Keratinocyte (primary cell): Measurements from ENCODE around the gene ADAMTS6. TPM values are rescaled to one million over a fixed set of nuclear protein-coding genes. Genes with fewer than 3 reads are reported as not detected.

Experiments
- DNase-seq: peaks from one replicate; pipeline ENCODE4 v3.0.0-alpha.2; 2011; ENCODE audit warnings: low read depth, missing footprints, low spot score
- FAIRE-seq: peaks from 2 replicates; lab custom pipeline; 2011; peaks lifted over from hg19 to GRCh38; lab: Jason Lieb, UNC
- H2AFZ ChIP-seq: 2 replicates; pipeline ENCODE4 v1.6.0; 2012; ENCODE audit warnings: low read length, control low read depth, inconsistent platforms; ENCODE audit not compliant: control insufficient read depth
- H3K27ac ChIP-seq: 2 replicates; pipeline ENCODE4 v1.5.1; 2011; ENCODE audit warnings: low read length; ENCODE audit not compliant: control insufficient read depth, insufficient read depth
- H3K27me3 ChIP-seq: 3 replicates; pipeline ENCODE4 v1.6.0; 2011; ENCODE audit warnings: low read length; ENCODE audit not compliant: control insufficient read depth, insufficient read depth; ENCODE audit errors: extremely low read depth
- H3K36me3 ChIP-seq, 2 experiments: 2 replicates in 1 of 2; 3 replicates in 1 of 2; pipeline ENCODE4 v1.5.1; 2011; ENCODE audit warnings: low read length in 2 of 2, mild to moderate bottlenecking in 1 of 2; ENCODE audit not compliant: control insufficient read depth in 2 of 2, insufficient read depth in 2 of 2; ENCODE audit errors: extremely low read depth in 1 of 2
- H3K4me1 ChIP-seq: 3 replicates; pipeline ENCODE4 v1.5.1; 2011; ENCODE audit warnings: low read length; ENCODE audit not compliant: control insufficient read depth, insufficient read depth; ENCODE audit errors: extremely low read depth
- H3K4me2 ChIP-seq: 3 replicates; pipeline ENCODE4 v1.6.0; 2011; ENCODE audit warnings: low read depth, low read length; ENCODE audit not compliant: control insufficient read depth, insufficient read depth; ENCODE audit errors: extremely low read depth
- H3K4me3 ChIP-seq, 3 experiments: fragments of 200-600 bp in 1 of 3; sonication (generic) in 1 of 3; 2 replicates in 2 of 3; 3 replicates in 1 of 3; pipeline ENCODE4 v1.5.1; 2011 to 2016; ENCODE audit warnings: low read length in 3 of 3, mild to moderate bottlenecking in 3 of 3, control low read depth in 2 of 3, inconsistent platforms in 1 of 3, low read depth in 1 of 3, mixed read lengths in 1 of 3, mixed run types in 1 of 3, moderate library complexity in 1 of 3; ENCODE audit not compliant: control insufficient read depth in 2 of 3, insufficient read depth in 2 of 3; ENCODE audit errors: extremely low read depth in 1 of 3
- H3K79me2 ChIP-seq: 2 replicates; pipeline ENCODE4 v1.6.0; 2012; ENCODE audit warnings: low read length; ENCODE audit not compliant: control insufficient read depth, insufficient read depth
- H3K9ac ChIP-seq: 3 replicates; pipeline ENCODE4 v1.6.0; 2011; ENCODE audit warnings: low read length; ENCODE audit not compliant: control insufficient read depth, insufficient read depth; ENCODE audit errors: extremely low read depth
- H3K9me1 ChIP-seq: 3 replicates; pipeline ENCODE4 v1.6.0; 2011; ENCODE audit warnings: low read length; ENCODE audit not compliant: control insufficient read depth, insufficient read depth; ENCODE audit errors: extremely low read depth
- H3K9me3 ChIP-seq: 2 replicates; pipeline ENCODE4 v1.5.1; 2012; ENCODE audit warnings: low read depth, low read length; ENCODE audit not compliant: control insufficient read depth
- H4K20me1 ChIP-seq: 3 replicates; pipeline ENCODE4 v1.6.0; 2011; ENCODE audit warnings: low read length; ENCODE audit not compliant: control insufficient read depth, insufficient read depth; ENCODE audit errors: extremely low read depth
- EZH2 ChIP-seq: IDR thresholded peaks from one replicate; pipeline ENCODE4 v1.6.1; 2012; ENCODE audit warnings: inconsistent platforms, mild to moderate bottlenecking, low read length, moderate library complexity
- dilution Hi-C: fragments of 300-500 bp; cut with MboI; formaldehyde crosslinking; loops from one replicate; pipeline ENCODE4 v1.7.0; 2020; ENCODE audit warnings: low sequenced_read_pairs; ENCODE audit not compliant: extremely low pct_ligation_motif_present
- polyA plus RNA-seq, 5 experiments: library from polyadenylated mRNA; depleted of rRNA in 3 of 5; stranded (reverse) in 3 of 5; stranded (forward) in 1 of 5; unstranded in 1 of 5; fragments of >200 nt; gene quantifications; 1 replicate in 1 of 5; 2 replicates in 3 of 5; 3 replicates in 1 of 5; pipeline versions ENCODE4 v1.2.1 to v1.2.3, GENCODE V29; 2011 to 2012; ENCODE audit warnings: missing spikeins in 2 of 5, low read depth in 1 of 5, low replicate concordance in 1 of 5
- TF ChIP-seq, protein P1 (sequence below), 3 experiments: IDR thresholded peaks in 1 of 3; conservative IDR thresholded peaks in 1 of 3; optimal IDR thresholded peaks in 1 of 3; 2 replicates in 2 of 3; 3 replicates in 1 of 3; pipeline versions ENCODE3 to v1.5.1; 2011; ENCODE audit warnings: low read length in 3 of 3, mild to moderate bottlenecking in 3 of 3, moderate library complexity in 2 of 3, control low read depth in 1 of 3, inconsistent platforms in 1 of 3; ENCODE audit not compliant: insufficient read depth in 2 of 3; ENCODE audit errors: extremely low read depth in 1 of 3

The ADAMTS6 gene
- polyA plus RNA-seq, 1 donor (not counting 4 experiments of a cell fraction or from before 2014, with no cell fraction given): 10.9 TPM

DNA sequence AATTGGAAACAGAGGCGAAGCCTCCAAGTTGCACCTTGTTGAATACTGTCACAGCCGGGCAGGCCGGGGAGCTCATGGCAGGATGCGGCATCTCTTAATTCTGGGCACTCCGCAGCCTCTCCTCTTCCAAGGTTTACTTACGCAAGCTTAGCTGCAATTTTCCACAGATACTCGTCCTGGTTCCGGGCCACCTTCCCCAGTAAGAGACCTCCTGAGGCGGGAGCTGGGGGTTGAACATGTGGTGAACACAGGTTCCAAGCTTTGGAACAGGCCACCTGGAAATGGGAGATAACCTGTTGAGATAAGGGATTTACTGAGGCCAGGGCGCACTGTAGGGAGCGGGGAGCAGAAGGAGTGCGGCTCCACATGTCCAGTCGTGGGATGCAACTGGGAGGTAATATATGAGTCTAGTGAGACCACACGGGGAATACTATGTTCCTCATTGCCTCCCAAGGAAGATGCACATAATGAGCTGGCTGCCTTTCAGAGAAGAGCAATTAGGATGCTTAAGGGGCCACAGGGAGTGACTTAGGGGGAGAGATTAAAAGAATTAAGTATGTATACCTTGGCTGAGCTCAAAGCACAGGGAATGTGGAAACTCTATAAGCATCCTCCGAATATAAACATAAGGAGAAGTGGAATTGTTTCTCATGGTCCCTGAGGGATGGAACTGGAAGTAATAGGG lies 377.8 kb downstream of the ADAMTS6 start:
- no peaks in the 10 kb centered on the region for H3K9me1 ChIP-seq
- H4K20me1 ChIP-seq: no peaks in the 10 kb centered on the region
- H3K27me3 ChIP-seq: no peaks in the 10 kb centered on the region
- peak overlapping the region; percentile 63 for H3K9ac ChIP-seq
- no peaks in the 10 kb centered on the region for H3K79me2 ChIP-seq
- no peaks in the 10 kb centered on the region for H3K9me3 ChIP-seq
- H3K27ac ChIP-seq: peak overlapping the region; percentile 48
- H3K36me3 ChIP-seq: no peaks in the 10 kb centered on the region
- dilution Hi-C loops: no loop called here
- peak overlapping the region; percentile 68 for H3K4me2 ChIP-seq
- DNase-seq (no peak), FAIRE-seq (no peak)
- TF ChIP-seq EZH2: no peak
- TF ChIP-seq, protein P1, sequence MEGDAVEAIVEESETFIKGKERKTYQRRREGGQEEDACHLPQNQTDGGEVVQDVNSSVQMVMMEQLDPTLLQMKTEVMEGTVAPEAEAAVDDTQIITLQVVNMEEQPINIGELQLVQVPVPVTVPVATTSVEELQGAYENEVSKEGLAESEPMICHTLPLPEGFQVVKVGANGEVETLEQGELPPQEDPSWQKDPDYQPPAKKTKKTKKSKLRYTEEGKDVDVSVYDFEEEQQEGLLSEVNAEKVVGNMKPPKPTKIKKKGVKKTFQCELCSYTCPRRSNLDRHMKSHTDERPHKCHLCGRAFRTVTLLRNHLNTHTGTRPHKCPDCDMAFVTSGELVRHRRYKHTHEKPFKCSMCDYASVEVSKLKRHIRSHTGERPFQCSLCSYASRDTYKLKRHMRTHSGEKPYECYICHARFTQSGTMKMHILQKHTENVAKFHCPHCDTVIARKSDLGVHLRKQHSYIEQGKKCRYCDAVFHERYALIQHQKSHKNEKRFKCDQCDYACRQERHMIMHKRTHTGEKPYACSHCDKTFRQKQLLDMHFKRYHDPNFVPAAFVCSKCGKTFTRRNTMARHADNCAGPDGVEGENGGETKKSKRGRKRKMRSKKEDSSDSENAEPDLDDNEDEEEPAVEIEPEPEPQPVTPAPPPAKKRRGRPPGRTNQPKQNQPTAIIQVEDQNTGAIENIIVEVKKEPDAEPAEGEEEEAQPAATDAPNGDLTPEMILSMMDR (optimal IDR thresholded peaks at IDR 0.05 in 1 of 3, IDR thresholded peaks at IDR 0.05 in 1 of 3, conservative IDR thresholded peaks at IDR 0.05 in 1 of 3; ENCODE audit: extremely low read depth in 1 of 3, insufficient read depth in 2 of 3, low read length in 3 of 3): no peak
- H2AFZ ChIP-seq: peak overlapping the region; percentile 65
- peak overlapping the region in 1 of 3 experiments; percentile 45 for H3K4me3 ChIP-seq
- peaks cover 30% of the 10 kb centered on the region for H3K4me1 ChIP-seq

DNA sequence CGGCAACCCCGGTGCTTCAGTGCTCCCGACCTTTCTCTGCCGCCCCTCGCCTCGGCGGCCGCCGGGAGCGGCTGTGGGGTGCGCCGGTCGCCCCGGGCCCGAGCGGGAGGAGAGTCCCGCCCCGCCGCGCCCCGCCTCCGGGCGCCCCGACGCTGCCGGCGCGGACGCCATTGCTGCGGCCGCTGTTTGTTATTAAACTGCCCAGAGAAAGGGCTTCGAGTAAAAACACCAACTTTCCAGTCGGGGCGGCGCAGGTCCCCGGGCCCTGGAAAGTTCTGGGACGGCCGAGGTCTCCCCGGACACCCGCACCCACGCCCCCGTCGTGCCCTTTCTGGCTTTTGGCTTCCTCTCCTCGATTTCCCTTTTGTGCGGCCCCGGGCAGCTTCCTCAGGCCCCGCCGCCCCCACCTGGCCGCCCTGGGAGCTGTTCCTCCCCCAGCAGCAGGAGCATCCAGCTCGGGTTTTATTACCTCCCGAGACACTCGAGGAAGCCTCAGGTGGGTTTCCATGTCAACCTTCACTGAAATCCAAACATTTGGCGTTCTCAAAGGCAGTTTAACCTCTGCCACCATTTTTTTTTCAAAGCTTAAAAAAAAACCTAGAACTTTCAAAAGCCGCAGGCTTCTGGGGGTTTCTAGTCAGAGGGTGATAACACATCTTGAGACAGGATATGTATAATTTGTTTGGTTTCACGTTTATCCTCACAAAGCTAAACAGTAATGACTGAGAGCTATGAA lies 378.6 kb downstream of the ADAMTS6 start:
- DNase-seq (no peak), FAIRE-seq (no peak)
- H3K9me1 ChIP-seq: no peaks in the 10 kb centered on the region
- H3K4me2 ChIP-seq: peak overlapping the region; percentile 68
- H2AFZ ChIP-seq: peak overlapping the region; percentile 83
- no peaks in the 10 kb centered on the region for H3K36me3 ChIP-seq
- H3K4me1 ChIP-seq: peaks cover 30% of the 10 kb centered on the region
- no peaks in the 10 kb centered on the region for H3K27me3 ChIP-seq
- H3K9ac ChIP-seq: peak overlapping the region; percentile 63
- peak overlapping the region; percentile 24 to 45 (median 36) for H3K4me3 ChIP-seq
- no peak for TF ChIP-seq EZH2
- TF ChIP-seq, protein P1 (optimal IDR thresholded peaks at IDR 0.05 in 1 of 3, IDR thresholded peaks at IDR 0.05 in 1 of 3, conservative IDR thresholded peaks at IDR 0.05 in 1 of 3; ENCODE audit: extremely low read depth in 1 of 3, insufficient read depth in 2 of 3, low read length in 3 of 3): peak in 1 of 3 experiments; percentile 11
- H3K27ac ChIP-seq: peak overlapping the region; percentile 48
- dilution Hi-C loops: no loop called here
- H3K79me2 ChIP-seq: no peaks in the 10 kb centered on the region
- no peaks in the 10 kb centered on the region for H4K20me1 ChIP-seq
- no peaks in the 10 kb centered on the region for H3K9me3 ChIP-seq
